Astrocyte of the spinal cord (primary cell): Measurements from ENCODE around the gene BBC3.
A peak's percentile ranks its signal among the peaks of the same experiment; 100 is the strongest.

Experiments used
- DNase-seq: peaks from one replicate; pipeline ENCODE4 v3.0.0; 2011; ENCODE audit warnings: low read depth, low spot score
- H3K4me3 ChIP-seq: 2 replicates; pipeline ENCODE4 v1.5.1; 2011; ENCODE audit warnings: low read depth, mild to moderate bottlenecking, low read length, moderate library complexity
- in situ Hi-C: cut with HindIII; loops from 2 replicates; pipeline ENCODE4 v1.10.0; 2017; ENCODE audit warnings: low sequenced_read_pairs
- TF ChIP-seq, protein P1 (sequence below): IDR thresholded peaks from 2 replicates; pipeline ENCODE4 v1.5.1; 2012; ENCODE audit warnings: low read depth, mild to moderate bottlenecking, low read length, inconsistent platforms

BBC3 gene

GRCh38 chr19:47239610-47240296, 8.8 kb upstream of the BBC3 start:
- in situ Hi-C loops, result no loop called here
- H3K4me3 ChIP-seq, result peak overlapping the region; percentile 28
- TF ChIP-seq, protein P1, sequence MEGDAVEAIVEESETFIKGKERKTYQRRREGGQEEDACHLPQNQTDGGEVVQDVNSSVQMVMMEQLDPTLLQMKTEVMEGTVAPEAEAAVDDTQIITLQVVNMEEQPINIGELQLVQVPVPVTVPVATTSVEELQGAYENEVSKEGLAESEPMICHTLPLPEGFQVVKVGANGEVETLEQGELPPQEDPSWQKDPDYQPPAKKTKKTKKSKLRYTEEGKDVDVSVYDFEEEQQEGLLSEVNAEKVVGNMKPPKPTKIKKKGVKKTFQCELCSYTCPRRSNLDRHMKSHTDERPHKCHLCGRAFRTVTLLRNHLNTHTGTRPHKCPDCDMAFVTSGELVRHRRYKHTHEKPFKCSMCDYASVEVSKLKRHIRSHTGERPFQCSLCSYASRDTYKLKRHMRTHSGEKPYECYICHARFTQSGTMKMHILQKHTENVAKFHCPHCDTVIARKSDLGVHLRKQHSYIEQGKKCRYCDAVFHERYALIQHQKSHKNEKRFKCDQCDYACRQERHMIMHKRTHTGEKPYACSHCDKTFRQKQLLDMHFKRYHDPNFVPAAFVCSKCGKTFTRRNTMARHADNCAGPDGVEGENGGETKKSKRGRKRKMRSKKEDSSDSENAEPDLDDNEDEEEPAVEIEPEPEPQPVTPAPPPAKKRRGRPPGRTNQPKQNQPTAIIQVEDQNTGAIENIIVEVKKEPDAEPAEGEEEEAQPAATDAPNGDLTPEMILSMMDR, result no peak
- DNase-seq, result peak; percentile 46

GRCh38 chr19:47239152-47239551, 8.2 kb upstream of the BBC3 start:
- H3K4me3 ChIP-seq, result peak overlapping the region; percentile 28
- DNase-seq, result no peak
- TF ChIP-seq, protein P1, result no peak
- in situ Hi-C loops, result no loop called here

DNA sequence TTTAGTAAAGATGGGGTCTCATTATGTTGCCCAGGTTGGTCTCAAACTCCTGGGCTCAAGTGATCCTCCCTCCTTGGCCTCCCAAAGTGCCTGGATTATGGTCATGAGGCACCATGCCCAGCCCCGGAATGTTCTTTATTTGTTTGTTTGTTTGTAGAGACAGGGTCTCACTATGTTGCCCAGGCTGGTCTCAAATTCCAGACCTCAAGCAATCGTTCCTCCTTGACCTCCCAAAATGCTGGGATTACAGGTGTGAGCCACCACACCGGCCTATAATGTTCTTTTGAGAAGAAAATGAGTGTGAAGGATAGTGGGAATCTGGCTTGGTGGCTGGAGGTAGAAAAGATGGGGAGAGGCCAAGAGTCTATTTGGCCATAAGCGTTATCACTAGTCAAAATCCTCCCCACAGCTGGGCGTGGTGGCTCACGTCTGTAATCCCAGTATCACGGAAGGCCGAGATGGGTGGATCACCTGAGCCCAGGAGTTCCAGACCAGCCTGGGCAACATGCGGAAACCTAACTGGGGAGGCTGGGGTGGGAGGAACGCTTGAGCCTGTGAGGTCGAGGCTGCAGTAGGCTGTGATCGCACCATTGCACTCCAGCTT, 5.2 kb upstream of the BBC3 start:
- DNase-seq, result no peak
- in situ Hi-C loops, result no loop called here
- H3K4me3 ChIP-seq, result no peak overlapping the region
- TF ChIP-seq, protein P1, result no peak

GRCh38 chr19:47232422-47233211, 1.6 kb upstream of the BBC3 start:
- TF ChIP-seq, protein P1, result no peak
- H3K4me3 ChIP-seq, result peak overlapping the region; percentile 16
- in situ Hi-C loops, result no loop called here
- DNase-seq, result peak; percentile 51

DNA sequence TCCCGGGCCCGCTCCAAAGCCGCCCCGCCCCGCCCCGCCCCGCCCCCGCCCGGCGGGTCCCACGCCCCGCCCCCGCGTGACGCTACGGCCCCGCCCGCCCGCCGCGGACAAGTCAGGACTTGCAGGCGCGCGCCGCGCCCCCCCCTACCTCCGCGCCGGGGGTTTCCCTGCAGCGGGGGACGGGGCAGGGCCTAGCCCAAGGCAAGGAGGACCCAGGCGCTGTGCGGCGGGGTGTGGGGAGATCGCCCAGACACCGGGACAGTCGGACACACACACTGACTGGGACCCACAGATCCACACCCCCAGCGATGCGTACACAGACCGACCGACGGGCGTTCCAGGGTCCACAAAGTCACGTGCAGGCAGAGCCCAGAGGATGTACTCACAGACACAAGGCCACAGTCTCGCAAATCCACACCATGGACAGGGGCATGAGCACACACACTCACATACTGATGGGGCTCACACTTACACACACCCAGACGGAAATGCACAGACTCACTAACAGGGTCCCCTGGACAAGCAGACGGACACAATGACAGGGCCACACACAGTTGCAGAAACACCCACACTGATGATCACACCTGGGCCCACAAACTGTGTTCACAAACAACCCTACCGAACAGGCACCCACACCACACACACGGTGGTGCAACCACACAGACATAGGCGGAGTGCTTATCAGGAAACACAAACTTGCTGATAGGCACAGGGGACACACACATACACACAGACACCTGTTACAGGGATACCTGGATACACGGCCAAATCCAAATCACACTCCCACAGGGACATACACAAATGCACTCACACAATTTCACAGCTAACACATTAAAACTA, 436 bp upstream of the BBC3 start:
- H3K4me3 ChIP-seq, result peak overlapping the region; percentile 35
- peak; percentile 92 for DNase-seq
- in situ Hi-C loops, result no loop called here
- TF ChIP-seq, protein P1, result no peak
